GM12891 (cell line): ENCODE results near the gene NUDT7.

ENCODE experiments used
- POLR2A ChIP-seq: IDR thresholded peaks from 2 replicates; pipeline ENCODE4 v1.6.1; 2011; ENCODE audit warnings: low read depth, low read length, control low read depth
- POLR2AphosphoS5 ChIP-seq: IDR thresholded peaks from 2 replicates; pipeline ENCODE4 v1.6.1; 2011; ENCODE audit warnings: low read depth, low read length, control low read depth

GRCh38 chr16:77759821-77760220 lies 37.5 kb downstream of the NUDT7 start:
- TF ChIP-seq POLR2A = no peak
- TF ChIP-seq POLR2AphosphoS5 = no peak
